ENCODE results near the gene PECR. TPM values are rescaled to one million over a fixed set of nuclear protein-coding genes. Genes with fewer than 3 reads are reported as not detected.
A peak's percentile ranks its signal among the peaks of the same experiment; 100 is the strongest.

Gene PECR
- total and polyA plus RNA-seq, 10 of the 15 experiments (the other 5 are each of a cell fraction or from before 2014, with no cell fraction given) = 7.6 to 37.4 (median 25.7) TPM

DNA sequence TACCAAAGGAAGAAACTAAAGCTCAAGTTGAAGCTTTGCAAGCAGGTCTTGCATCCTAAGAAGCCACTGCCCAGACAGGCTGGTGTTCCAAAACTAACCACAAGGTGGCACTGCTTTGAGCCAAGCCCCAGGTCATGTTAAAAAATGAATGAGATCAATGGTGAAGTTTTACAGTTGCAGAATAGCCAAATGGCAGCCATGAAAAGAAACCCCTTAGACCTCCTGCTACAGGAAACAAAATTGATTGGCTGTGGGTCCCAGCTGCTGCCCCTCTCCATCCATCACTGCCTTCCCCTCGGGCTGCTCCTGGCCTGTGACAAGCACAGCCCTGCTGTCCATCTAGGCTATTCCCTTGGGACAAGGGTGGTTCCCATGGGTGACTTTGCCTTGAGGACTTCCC, 47.5 kb downstream of the PECR start:
- ChIA-PET SMC1A (ENCODE audit: uncharacterized antibody, unreplicated experiment) (interaction anchor here (0.6 to 6.2 kb wide), 33 partner anchors 8 to 264 kb away, joined by 3 to 64 read pairs (median 8); partner anchors contain the start of genes PECR, TMEM169 and XRCC5), POLR2A (interaction anchor here (1.4 to 4.4 kb wide), 5 partner anchors 11 to 75 kb away, joined by 3 to 25 read pairs (median 4); partner anchors contain the start of genes PECR, TMEM169 and XRCC5), CTCF (interaction anchor here (0.6 to 7.7 kb wide), 33 partner anchors 10 to 368 kb away, joined by 3 to 105 read pairs (median 5); partner anchors contain the start of genes MREG, PECR, TMEM169 and XRCC5), RAD21 (ENCODE audit: unreplicated experiment) (interaction anchor here (0.8 to 6.0 kb wide), 22 partner anchors 10 to 120 kb away, joined by 3 to 45 read pairs (median 4); partner anchors contain the start of genes MREG and XRCC5)
- BruUV-seq (replicated peaks) = no TSS peak
- Histone ChIP-seq H3K4me3 (no peak overlapping the region), H3K4me1 (ENCODE audit: control insufficient read depth, insufficient read depth, low read length) (peaks cover 32% of the 10 kb centered on the region), H3K4me2 (ENCODE audit: control insufficient read depth, insufficient read depth) (no peak overlapping the region), H3K9ac (ENCODE audit: control insufficient read depth, insufficient read depth, low read length) (no peak overlapping the region), H3K27me3 (replicated peaks in 1 of 2; ENCODE audit: control insufficient read depth in 2 of 2, insufficient read depth in 2 of 2, low read length in 1 of 2) (no peaks in the 10 kb centered on the region), H3K79me2 (ENCODE audit: control insufficient read depth, insufficient read depth, low read length) (no peaks in the 10 kb centered on the region; the same call in none of the 2 replicates), H2AFZ (ENCODE audit: control insufficient read depth, low read depth, low read length) (peak overlapping the region; percentile 36; the same call in 1 of the 2 replicates), H4K20me1 (ENCODE audit: control insufficient read depth, insufficient read depth) (no peaks in the 10 kb centered on the region), H3K9me3 (replicated peaks; ENCODE audit: control insufficient read depth, insufficient read depth, low read length) (no peaks in the 10 kb centered on the region), H3K36me3 (ENCODE audit: control insufficient read depth in 2 of 2, insufficient read depth in 2 of 2, low read length in 1 of 2) (no peaks in the 10 kb centered on the region), H3K27ac (ENCODE audit: control insufficient read depth, insufficient read depth) (peak overlapping the region; percentile 83)
- intact Hi-C loops (cut with micrococcal nuclease; ENCODE audit: unreplicated experiment) = loop anchor here (1.0 to 10.0 kb wide), 5 partner anchors 23 to 631 kb away; partner anchors contain the start of gene RPL37A
- peak; percentile 67 for DNase-seq (ENCODE audit: low read depth, low spot score)
- FAIRE-seq = peak; percentile 41
- peak; percentile 65 for ATAC-seq
- in situ Hi-C loops (cut with MboI) = no loop called here
- 29% methylated on average over 1 of the region's 1 CpG for WGBS (ENCODE audit: insufficient coverage, insufficient replicate concordance, low lambda C conversion rate, missing lambda C conversion rate)
- 0 out of 2 replicates have a peak, but pooled peaks have one; percentile 38 for TF ChIP-seq HDGF (IDR thresholded peaks at IDR 0.05)
- TF ChIP-seq RB1 (IDR thresholded peaks at IDR 0.05; ENCODE audit: borderline replicate concordance) = peak; percentile 52; the same call in 1 of the 2 replicates
- TF ChIP-seq SMAD1 (IDR thresholded peaks at IDR 0.05; ENCODE audit: low read depth, partially characterized antibody) = no peak
- TF ChIP-seq ZNF24 (IDR thresholded peaks at IDR 0.05) = no peak
- TF ChIP-seq GATAD2B (conservative IDR thresholded peaks at IDR 0.05; ENCODE audit: low read depth) = 0 out of 2 replicates have a peak, but pooled peaks have one; percentile 32
- no peak for TF ChIP-seq REST (IDR thresholded peaks at IDR 0.05; ENCODE audit: low read depth, low read length)
- TF ChIP-seq, protein P1, sequence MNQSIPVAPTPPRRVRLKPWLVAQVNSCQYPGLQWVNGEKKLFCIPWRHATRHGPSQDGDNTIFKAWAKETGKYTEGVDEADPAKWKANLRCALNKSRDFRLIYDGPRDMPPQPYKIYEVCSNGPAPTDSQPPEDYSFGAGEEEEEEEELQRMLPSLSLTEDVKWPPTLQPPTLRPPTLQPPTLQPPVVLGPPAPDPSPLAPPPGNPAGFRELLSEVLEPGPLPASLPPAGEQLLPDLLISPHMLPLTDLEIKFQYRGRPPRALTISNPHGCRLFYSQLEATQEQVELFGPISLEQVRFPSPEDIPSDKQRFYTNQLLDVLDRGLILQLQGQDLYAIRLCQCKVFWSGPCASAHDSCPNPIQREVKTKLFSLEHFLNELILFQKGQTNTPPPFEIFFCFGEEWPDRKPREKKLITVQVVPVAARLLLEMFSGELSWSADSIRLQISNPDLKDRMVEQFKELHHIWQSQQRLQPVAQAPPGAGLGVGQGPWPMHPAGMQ (IDR thresholded peaks at IDR 0.05; ENCODE audit: borderline replicate concordance) = no peak
- no peak for TF ChIP-seq PML (IDR thresholded peaks at IDR 0.05; ENCODE audit: low read length)
- no peak for TF ChIP-seq RELA (IDR thresholded peaks at IDR 0.05; ENCODE audit: borderline replicate concordance, partially characterized antibody)
- TF ChIP-seq, protein P2, sequence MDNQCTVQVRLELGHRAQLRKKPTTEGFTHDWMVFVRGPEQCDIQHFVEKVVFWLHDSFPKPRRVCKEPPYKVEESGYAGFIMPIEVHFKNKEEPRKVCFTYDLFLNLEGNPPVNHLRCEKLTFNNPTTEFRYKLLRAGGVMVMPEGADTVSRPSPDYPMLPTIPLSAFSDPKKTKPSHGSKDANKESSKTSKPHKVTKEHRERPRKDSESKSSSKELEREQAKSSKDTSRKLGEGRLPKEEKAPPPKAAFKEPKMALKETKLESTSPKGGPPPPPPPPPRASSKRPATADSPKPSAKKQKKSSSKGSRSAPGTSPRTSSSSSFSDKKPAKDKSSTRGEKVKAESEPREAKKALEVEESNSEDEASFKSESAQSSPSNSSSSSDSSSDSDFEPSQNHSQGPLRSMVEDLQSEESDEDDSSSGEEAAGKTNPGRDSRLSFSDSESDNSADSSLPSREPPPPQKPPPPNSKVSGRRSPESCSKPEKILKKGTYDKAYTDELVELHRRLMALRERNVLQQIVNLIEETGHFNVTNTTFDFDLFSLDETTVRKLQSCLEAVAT (IDR thresholded peaks at IDR 0.05) = no peak
- TF ChIP-seq MEF2B (IDR thresholded peaks at IDR 0.05; ENCODE audit: partially characterized antibody, poor library complexity, severe bottlenecking) = peak; percentile 96
- TF ChIP-seq ASH2L (IDR thresholded peaks at IDR 0.05; ENCODE audit: borderline replicate concordance, low read depth) = no peak
- TF ChIP-seq, protein P3, sequence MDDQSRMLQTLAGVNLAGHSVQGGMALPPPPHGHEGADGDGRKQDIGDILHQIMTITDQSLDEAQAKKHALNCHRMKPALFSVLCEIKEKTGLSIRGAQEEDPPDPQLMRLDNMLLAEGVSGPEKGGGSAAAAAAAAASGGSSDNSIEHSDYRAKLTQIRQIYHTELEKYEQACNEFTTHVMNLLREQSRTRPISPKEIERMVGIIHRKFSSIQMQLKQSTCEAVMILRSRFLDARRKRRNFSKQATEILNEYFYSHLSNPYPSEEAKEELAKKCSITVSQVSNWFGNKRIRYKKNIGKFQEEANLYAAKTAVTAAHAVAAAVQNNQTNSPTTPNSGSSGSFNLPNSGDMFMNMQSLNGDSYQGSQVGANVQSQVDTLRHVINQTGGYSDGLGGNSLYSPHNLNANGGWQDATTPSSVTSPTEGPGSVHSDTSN (IDR thresholded peaks at IDR 0.05; ENCODE audit: insufficient replicate concordance, low read depth, low read length) = no peak
- TF ChIP-seq JUND (IDR thresholded peaks at IDR 0.05; ENCODE audit: low read depth, low read length) = no peak

Measured in GM12878 (cell line).